Measurements from ENCODE around the gene RAB10.

- TF ChIP-seq CTCF (conservative IDR thresholded peaks at IDR 0.05) (no peak), ZFX (IDR thresholded peaks at IDR 0.05) (no peak)
Measured at GRCh38 chr2:26009567-26009963, 24.3 kb upstream of the RAB10 start.

All from C4-2B (cell line).